ENCODE results near the gene TSC22D1.

DNA sequence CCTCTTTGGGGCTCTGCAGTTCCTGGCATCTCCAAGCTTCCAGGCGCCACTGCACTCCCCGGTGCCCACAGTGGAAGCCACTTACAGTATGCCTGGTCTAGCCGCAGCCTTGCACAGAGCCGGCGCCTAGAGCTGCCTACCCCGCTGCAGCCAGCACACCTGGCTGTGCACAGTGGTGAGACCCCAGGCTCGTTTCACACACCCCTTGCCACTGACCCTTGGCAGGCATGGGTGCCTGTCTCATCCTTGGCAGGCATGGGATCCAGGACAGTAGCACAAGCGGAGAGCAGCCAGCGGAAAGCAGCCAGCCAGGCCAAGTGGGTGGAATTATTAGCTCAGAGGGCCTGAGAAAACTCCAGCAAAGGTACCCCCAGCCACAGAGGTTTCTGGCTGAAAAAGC, 116.5 kb downstream of the TSC22D1 start:
- no peak for TF ChIP-seq CTCF (conservative IDR thresholded peaks at IDR 0.05; ENCODE audit: low read depth, low read length)
- TF ChIP-seq EZH2 (IDR thresholded peaks at IDR 0.05; ENCODE audit: low read length, unreplicated experiment) = no peak
- TF ChIP-seq EZH2phosphoT487 (IDR thresholded peaks at IDR 0.05; ENCODE audit: borderline replicate concordance, low read length) = no peak
